Ectodermal cell (in vitro differentiated cells): Measurements from ENCODE around the gene GAS2L1.

Source experiments
- H3K27ac ChIP-seq: 2 replicates; pipeline ENCODE4 v1.7.0; 2013; ENCODE audit warnings: mild to moderate bottlenecking, low read depth, low read length; ENCODE audit not compliant: insufficient read depth, poor library complexity, severe bottlenecking
- H3K27me3 ChIP-seq: 2 replicates; pipeline ENCODE4 v1.7.0; 2013; ENCODE audit warnings: mild to moderate bottlenecking, low read length; ENCODE audit not compliant: insufficient read depth, control insufficient read depth, poor library complexity, severe bottlenecking
- H3K36me3 ChIP-seq: one replicate; pipeline ENCODE4 v1.7.0; 2013; ENCODE audit warnings: low read length; ENCODE audit not compliant: control insufficient read depth, insufficient read depth
- H3K4me1 ChIP-seq: one replicate; pipeline ENCODE4 v1.7.0; 2013; ENCODE audit warnings: low read length; ENCODE audit not compliant: control insufficient read depth, insufficient read depth
- H3K4me3 ChIP-seq: 2 replicates; pipeline ENCODE4 v1.7.0; 2013; ENCODE audit warnings: low read depth, low read length, control low read depth; ENCODE audit not compliant: insufficient read depth
- H3K9me3 ChIP-seq: 2 replicates; pipeline ENCODE4 v1.7.0; 2013; ENCODE audit warnings: mild to moderate bottlenecking, low read length, moderate library complexity; ENCODE audit not compliant: control insufficient read depth
- WGBS, 2 experiments: methylation state at CpG; one replicate each; pipeline ENCODE4 v1.1.7; 2013; ENCODE audit warnings: missing lambda C conversion rate in 2 of 2; 5-methylcytosine and 5-hydroxymethylcytosine counted together

Gene GAS2L1

DNA sequence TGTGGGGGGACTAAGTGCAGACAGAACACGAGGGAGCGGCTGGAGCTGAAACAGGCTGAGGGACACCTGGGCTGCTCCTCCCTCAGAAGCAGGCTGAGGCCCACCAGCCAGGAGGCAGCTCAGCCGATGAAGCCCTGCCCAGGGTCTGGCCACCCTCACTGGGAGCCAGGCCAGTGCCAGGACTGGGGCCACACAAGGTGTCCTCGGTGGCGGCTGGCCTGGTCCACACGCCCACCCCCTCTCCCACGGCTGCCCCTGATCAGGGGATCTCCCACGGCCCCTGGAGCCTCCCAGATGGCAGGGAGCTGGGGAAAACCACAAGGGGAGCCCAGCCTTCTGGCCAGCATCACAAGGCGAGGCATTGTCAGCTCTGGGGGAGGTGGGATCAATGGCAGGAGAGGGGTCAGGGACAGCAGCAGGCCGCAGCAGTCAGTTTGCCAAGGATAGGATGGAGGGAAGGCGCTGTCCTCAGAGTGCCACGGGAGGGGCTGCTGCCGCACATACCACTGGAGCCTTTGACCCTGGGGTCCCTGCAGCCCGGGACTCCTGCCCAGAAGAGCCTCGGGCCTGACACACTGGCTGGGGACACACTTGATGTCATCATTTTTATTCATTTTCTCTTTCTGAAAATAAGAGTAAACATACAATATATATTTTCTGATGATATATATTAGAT, 20.8 kb downstream of the GAS2L1 start:
- H3K27me3 ChIP-seq, result no peaks in the 10 kb centered on the region
- H3K4me3 ChIP-seq, result no peak overlapping the region
- H3K4me1 ChIP-seq, result no peaks in the 10 kb centered on the region
- peaks cover 15% of the 10 kb centered on the region for H3K36me3 ChIP-seq
- H3K9me3 ChIP-seq, result no peaks in the 10 kb centered on the region
- 92 to 96% methylated on average over 15 of the region's 15 CpGs for WGBS, 2 experiments
- no peak overlapping the region for H3K27ac ChIP-seq

GRCh38 chr22:29328055-29328454, 21.6 kb downstream of the GAS2L1 start:
- no peak overlapping the region for H3K27ac ChIP-seq
- H3K4me1 ChIP-seq, result no peaks in the 10 kb centered on the region
- WGBS, 2 experiments, result 93 to 95% methylated on average over 5 of the region's 5 CpGs
- peaks cover 15% of the 10 kb centered on the region for H3K36me3 ChIP-seq
- H3K9me3 ChIP-seq, result no peaks in the 10 kb centered on the region
- no peak overlapping the region for H3K4me3 ChIP-seq
- H3K27me3 ChIP-seq, result no peaks in the 10 kb centered on the region

- no peak overlapping the region for H3K27ac ChIP-seq
- no peaks in the 10 kb centered on the region for H3K9me3 ChIP-seq
- no peaks in the 10 kb centered on the region for H3K27me3 ChIP-seq
- H3K4me1 ChIP-seq, result no peaks in the 10 kb centered on the region
- 95% methylated on average over 34 of the region's 34 CpGs for WGBS, 2 experiments
- no peak overlapping the region for H3K4me3 ChIP-seq
- H3K36me3 ChIP-seq, result peaks cover 15% of the 10 kb centered on the region
Observed at GRCh38 chr22:29328566-29329500, 22.4 kb downstream of the GAS2L1 start.

GRCh38 chr22:29329581-29329980, 23.1 kb downstream of the GAS2L1 start:
- no peak overlapping the region for H3K4me3 ChIP-seq
- WGBS, 2 experiments, result 96% methylated on average over 11 of the region's 11 CpGs
- no peaks in the 10 kb centered on the region for H3K9me3 ChIP-seq
- H3K36me3 ChIP-seq, result peaks cover 15% of the 10 kb centered on the region
- H3K4me1 ChIP-seq, result no peaks in the 10 kb centered on the region
- H3K27ac ChIP-seq, result no peak overlapping the region
- no peaks in the 10 kb centered on the region for H3K27me3 ChIP-seq

GRCh38 chr22:29330291-29330690, 23.8 kb downstream of the GAS2L1 start:
- H3K36me3 ChIP-seq, result peaks cover 15% of the 10 kb centered on the region
- H3K27ac ChIP-seq, result no peak overlapping the region
- H3K4me1 ChIP-seq, result no peaks in the 10 kb centered on the region
- no peaks in the 10 kb centered on the region for H3K9me3 ChIP-seq
- H3K27me3 ChIP-seq, result no peaks in the 10 kb centered on the region
- WGBS, 2 experiments, result 95 to 96% methylated on average over 19 of the region's 19 CpGs
- H3K4me3 ChIP-seq, result no peak overlapping the region

DNA sequence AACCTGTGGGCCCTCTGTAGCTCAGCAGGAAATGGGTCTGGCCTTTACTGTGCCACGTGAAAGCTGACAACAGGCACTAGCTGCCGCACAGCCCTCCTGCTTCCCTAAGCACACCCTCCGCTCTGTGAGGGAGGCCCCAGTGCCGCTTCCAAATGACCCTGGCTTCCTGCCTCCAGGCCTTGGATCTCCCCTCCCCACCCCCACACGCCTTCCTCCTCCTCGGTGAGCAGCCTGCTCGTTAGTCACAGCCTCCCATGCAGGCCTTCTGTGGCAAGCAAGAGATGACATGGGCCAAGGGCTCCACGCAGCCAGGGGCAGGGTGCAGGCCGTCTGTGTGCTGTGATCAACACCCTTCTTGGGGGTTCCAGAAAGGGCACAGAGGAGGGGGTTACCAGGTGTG, 24.3 kb downstream of the GAS2L1 start:
- WGBS, 2 experiments, result 71 to 75% methylated on average over 9 of the region's 9 CpGs
- no peaks in the 10 kb centered on the region for H3K4me1 ChIP-seq
- peaks cover 15% of the 10 kb centered on the region for H3K36me3 ChIP-seq
- H3K27ac ChIP-seq, result no peak overlapping the region
- no peaks in the 10 kb centered on the region for H3K27me3 ChIP-seq
- no peaks in the 10 kb centered on the region for H3K9me3 ChIP-seq
- no peak overlapping the region for H3K4me3 ChIP-seq

DNA sequence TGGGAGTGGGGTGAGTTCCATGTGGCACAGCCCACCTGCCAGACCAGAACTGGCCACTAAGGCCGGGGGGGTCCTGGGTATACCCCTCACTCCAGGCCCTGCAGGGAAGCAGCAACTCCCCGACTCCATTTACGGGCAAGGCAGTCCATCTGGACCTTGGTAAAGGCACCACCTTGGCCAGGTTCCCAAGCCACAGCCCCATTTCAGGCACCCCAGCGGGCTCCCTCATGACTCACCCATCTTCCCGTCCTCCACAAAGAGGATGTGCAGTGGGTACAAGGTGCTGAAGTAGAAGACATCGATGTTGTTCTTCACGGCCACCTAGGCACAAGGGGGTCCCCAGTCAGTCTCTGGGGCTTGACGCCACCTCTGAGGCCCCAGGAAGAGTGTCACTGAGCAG, 24.8 kb downstream of the GAS2L1 start:
- Histone ChIP-seq H3K27ac (no peak overlapping the region), H3K36me3 (peaks cover 15% of the 10 kb centered on the region)
- WGBS, 2 experiments, result 94 to 95% methylated on average over 8 of the region's 8 CpGs

GRCh38 chr22:29331658-29332300, 25.3 kb downstream of the GAS2L1 start:
- H3K4me1 ChIP-seq, result no peaks in the 10 kb centered on the region
- H3K27me3 ChIP-seq, result no peaks in the 10 kb centered on the region
- H3K9me3 ChIP-seq, result no peaks in the 10 kb centered on the region
- H3K27ac ChIP-seq, result no peak overlapping the region
- H3K36me3 ChIP-seq, result peaks cover 15% of the 10 kb centered on the region
- no peak overlapping the region for H3K4me3 ChIP-seq
- 90 to 91% methylated on average over 14 of the region's 14 CpGs for WGBS, 2 experiments

More for the DNA sequence above, 24.8 kb downstream of the GAS2L1 start:
- Histone ChIP-seq H3K9me3 (no peaks in the 10 kb centered on the region), H3K4me3 (no peak overlapping the region), H3K27me3 (no peaks in the 10 kb centered on the region), H3K4me1 (no peaks in the 10 kb centered on the region)

DNA sequence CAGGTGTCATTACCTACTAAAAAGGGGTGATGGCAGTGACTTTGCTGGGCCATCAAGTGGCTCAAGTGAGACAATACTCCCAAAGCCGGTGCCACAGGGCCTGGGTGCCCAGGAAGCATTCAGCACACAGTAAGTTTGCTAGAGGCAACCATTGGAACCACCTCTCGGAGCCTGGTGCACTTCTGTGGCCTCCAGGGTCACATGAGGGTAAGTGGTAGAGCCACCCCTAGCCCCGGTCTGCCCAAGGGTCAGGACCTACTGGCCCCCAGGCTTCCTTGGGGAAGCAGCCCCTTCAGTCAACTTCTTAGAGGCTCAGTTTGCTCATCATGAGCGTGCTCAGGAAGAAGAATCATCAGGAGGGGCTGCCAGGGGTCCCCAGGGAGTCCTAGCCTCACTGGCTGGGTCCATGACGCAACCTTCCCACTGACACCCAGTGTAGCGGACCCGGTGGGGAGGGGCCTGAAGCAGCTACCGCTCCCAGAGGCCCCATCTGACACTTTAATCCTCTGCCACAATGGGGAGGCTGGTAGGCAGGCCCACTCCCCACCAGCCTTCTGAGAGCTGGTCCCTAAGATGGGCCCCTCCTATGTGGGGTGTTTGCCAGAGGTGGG, 26.5 kb downstream of the GAS2L1 start:
- Histone ChIP-seq H3K4me1 (no peaks in the 10 kb centered on the region), H3K9me3 (no peaks in the 10 kb centered on the region), H3K27me3 (no peaks in the 10 kb centered on the region), H3K27ac (no peak overlapping the region), H3K36me3 (peaks cover 13% of the 10 kb centered on the region), H3K4me3 (no peak overlapping the region)
- WGBS, 2 experiments, result 91 to 93% methylated on average over 8 of the region's 8 CpGs

GRCh38 chr22:29334148-29334547, 27.7 kb downstream of the GAS2L1 start:
- Histone ChIP-seq H3K4me1 (no peaks in the 10 kb centered on the region), H3K4me3 (no peak overlapping the region), H3K27ac (no peak overlapping the region), H3K9me3 (no peaks in the 10 kb centered on the region), H3K36me3 (peaks cover 11% of the 10 kb centered on the region), H3K27me3 (no peaks in the 10 kb centered on the region)
- 95 to 98% methylated on average over 7 of the region's 7 CpGs for WGBS, 2 experiments
